ENCODE results near the gene ZNF862.

GRCh38 chr7:149793261-149793660 is 44.9 kb upstream of the ZNF862 start:
- no peak for TF ChIP-seq YY1 (IDR thresholded peaks at IDR 0.05; ENCODE audit: low read depth, low read length)
- no peak for TF ChIP-seq CTCF (IDR thresholded peaks at IDR 0.05; ENCODE audit: control extremely low read depth in 1 of 3, insufficient read depth in 1 of 3, low read depth in 1 of 3, low read length in 3 of 3)
- no peak for TF ChIP-seq SIN3A (conservative IDR thresholded peaks at IDR 0.05 in 1 of 2, IDR thresholded peaks at IDR 0.05 in 1 of 2; ENCODE audit: low read depth in 1 of 2, low read length in 2 of 2)
- no peak for TF ChIP-seq POLR2A (IDR thresholded peaks at IDR 0.05; ENCODE audit: control extremely low read depth in 1 of 2, low read depth in 2 of 2, low read length in 2 of 2)
- TF ChIP-seq CBX8 (IDR thresholded peaks at IDR 0.05; ENCODE audit: borderline replicate concordance, low read depth, low read length), result no peak
